Activated CD8-positive, alpha-beta memory T cell treated with anti-CD3 and anti-CD28 coated beads for 1 hour (primary cell): Measurements from ENCODE around the gene LY6G6C.

Experiments
- DNase-seq, 2 donors: peaks; one replicate each; pipeline ENCODE4 v3.0.0-alpha.2; 2020; ENCODE audit warnings: low read depth in 1 of 2; ENCODE audit errors: extremely low read depth in 1 of 2

The LY6G6C gene

DNA sequence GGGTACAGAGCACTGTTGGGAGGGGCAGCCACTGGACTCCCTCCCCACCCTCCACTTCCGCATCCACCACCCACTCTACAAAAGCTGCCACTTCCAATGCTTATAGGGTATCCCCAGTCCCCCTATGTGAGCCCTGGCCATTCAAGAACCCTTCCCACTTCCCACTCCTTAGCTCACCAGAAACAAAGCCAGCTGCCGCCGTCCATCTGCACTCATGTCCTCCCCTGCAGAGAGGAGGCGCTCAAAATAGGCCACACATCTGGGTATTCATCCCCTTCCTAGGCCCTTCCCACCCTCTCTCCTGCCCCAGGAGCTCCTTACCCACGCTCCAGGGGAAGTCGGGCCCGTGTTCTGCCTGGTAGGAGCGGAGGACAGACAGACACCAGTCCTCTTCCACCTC lies 34.2 kb downstream of the LY6G6C start:
- no peak for DNase-seq

DNA sequence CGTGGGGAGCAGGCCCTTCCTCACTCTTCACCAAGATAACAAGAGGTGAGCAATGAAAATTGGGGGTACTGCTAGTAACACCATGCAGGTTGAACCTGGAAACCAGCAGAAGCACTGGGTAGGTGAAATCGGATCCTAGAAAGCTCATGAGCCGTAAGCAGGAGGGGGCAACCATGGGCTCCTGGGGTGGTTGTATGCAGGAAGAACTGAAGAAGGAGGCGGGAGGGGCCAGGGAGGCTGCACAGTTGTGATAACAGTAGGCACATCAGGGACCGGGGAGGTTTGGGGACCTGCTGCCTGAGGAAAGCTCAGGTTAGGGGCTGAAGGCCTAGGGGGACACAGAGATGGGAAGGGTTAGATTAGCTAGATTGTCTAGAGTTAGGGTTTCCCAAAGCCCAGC lies 35.1 kb downstream of the LY6G6C start:
- DNase-seq, result no peak

DNA sequence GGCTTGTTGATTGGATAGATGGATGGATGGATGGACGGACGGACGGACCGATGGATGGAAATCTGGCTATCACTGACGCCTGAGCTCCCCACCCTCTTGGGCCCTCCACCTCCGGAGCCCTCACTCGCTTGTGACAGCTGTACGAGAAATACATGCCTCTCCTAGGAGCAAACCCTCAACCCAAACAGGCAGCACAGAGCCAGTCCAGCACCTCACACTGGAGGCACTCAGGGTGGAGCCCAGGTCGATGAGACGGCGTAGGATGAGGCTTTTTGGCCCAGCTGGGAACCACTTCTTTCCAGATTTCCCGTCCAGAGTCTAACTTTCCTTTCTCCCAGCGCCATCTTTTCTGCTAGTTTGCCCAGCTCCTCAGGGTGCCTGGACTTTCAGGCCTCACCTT lies 38.0 kb downstream of the LY6G6C start:
- DNase-seq, result no peak

DNA sequence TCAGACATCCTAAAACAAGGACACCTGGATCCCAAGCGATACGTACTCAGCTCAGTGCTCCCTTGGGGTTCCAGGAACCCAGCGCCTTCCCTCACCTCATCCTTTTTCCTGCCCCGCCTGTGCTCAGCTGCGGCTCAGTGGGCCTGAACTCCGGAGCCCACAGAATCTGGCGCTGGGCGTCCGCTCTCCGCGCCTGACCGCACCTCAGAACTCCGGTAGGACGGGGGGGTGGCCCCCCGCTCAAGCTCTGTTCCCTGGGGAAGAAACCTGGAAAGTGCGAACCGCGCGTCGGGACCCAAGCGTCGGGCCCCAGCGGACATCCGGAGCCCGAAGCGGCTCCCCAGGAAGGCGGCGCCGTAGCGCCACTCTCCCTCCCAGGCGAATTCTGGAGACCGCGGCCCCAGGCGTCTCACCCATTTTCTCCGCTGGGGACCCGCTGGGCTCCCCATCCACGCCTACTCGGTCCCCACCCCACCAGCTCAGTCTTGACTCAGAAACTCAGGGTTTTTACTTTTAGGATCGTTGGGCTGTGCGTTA lies 40.3 kb downstream of the LY6G6C start:
- DNase-seq, result no peak

DNA sequence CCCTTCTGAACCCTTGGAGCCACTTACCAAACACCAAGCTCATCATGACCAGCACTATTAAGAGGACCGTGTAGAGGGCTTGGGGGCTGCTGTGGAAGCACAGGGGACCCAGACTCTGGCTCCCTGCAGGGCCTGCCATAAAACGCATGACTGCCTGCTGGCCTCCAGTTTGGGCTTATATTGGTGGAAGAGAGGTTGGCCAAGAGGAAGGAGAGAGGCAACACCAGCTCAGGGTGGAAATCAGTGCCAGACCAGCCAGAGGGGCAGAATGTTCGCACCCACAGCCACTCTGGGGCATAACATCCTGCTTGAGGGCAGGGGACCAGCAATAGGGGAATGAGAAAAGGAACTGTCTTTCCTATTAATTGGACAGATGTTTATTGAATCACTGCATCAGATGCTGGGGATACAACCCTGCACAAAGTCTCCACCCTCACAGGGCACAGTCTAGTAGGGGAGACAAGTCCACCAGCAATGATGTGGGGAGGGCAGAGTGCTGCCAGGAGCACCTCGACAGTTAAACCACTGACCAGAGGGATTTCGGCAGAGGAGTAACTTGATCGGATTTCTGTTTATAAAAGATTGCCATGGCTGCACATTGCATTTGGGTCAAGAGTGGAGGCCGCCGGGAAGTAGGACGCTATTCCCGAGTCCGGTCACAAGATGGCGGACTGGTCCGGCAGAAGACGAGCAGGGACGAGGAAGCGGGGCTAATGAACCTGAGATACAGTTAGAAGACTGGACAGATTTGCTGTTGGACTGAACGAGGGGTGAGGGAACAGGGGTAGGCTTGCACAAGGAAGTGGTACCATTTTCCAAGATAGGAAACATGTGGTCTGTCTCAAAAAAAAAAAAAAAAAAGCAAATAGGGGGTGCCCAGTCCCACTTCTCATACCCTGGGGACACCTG lies 41.1 kb downstream of the LY6G6C start, which contains the start of gene LY6G5C:
Gene LY6G5C, minus strand, starts transcription at position 842 of the 909 bp plus-strand sequence. Its CDS starts 694 bp downstream, at position 148.
- DNase-seq, result peak in 1 of 2 donors; percentile 25

DNA sequence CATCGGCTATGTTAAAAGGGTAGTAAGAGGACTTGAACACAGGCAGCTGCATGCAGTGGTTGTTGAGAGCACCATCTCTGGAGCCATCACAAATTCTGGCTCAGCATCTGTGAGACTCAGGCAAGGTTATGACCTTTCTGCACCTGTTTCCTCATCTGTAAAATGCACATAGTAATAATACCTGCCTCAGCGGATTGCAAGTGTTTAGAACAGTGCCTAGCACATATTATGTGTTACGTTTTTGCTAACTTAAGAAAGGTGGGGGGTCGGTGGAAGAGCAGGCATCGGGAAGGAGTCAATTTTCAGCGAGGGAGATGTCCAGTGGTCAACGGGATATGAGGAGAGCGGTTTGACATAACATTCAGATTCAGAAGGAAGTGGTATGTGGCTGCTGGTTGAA lies 43.6 kb downstream of the LY6G6C start:
- DNase-seq, result no peak

DNA sequence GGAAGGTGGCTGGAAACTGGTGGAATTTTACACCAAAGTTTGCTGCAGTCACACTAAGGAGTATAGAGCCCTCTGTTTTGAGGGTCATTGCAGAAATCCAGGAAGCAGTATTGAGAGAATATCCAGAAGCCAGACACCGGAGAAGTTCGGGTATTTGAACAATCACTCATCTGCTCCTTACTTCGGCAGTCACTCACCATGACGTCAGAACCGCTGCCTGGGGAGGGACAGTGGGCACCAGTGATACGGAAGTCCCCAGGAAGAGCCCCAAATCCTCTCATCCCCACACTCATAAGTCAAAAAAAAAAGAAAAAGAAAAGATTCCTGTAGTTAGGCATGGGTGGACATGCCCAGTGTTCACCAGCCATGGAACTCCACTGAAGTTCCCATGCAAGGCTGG lies 44.6 kb downstream of the LY6G6C start:
- DNase-seq, result no peak

DNA sequence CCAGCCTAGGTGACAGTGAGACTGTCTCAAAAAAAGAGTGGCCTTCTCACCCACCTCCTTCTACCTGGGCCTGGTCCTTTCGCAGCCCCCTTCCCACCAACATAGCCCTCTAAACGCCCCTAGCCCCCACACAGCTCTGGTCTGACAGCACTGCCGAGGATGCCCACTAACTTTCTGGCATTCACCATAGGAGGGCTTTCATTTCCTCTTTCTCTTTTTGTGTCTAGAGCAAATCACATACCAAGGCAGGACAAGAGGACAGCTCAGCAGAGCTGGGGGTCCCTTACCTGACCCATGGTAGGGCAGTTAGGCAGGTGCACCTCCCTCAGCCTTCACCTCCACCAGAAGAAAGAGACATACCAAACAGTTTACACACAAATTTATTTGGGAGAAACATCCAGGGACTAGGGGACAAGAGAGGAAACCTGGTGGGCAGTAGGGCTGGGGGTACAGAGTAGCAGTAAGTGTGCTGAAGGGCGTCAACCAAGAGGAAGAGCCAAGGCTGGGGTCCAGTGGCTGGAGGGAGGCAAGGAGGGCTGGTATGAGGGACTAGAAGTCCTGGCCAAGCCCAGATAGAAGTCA lies 45.1 kb downstream of the LY6G6C start:
- no peak for DNase-seq

DNA sequence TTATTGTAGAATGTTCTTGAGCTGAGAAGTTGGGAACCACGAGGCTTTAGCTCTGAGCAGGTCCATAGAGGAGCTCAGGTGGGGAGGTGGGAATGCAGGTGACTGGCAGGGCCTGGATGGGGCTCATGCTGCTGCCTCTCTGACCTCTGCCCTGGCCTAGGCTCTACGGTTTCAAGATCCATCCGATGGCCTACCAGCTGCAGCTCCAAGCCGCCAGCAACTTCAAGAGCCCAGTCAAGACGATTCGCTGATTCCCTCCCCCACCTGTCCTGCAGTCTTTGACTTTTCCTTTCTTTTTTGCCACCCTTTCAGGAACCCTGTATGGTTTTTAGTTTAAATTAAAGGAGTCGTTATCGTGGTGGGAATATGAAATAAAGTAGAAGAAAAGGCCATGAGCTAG lies 51.9 kb downstream of the LY6G6C start, which contains the start of gene LY6G5B:
Gene LY6G5B, plus strand, starts transcription at position 301 of the 400 bp plus-strand sequence. CDS start 975 bp downstream, outside the sequence.
- no peak for DNase-seq
